Gastrocnemius medialis (tissue), 4 donors: Measurements from ENCODE around the gene SRPK2.
"Not testable (repeated sequence)": the region's sequence is repeated elsewhere in the genome, so short reads cannot be mapped to it uniquely, and the experiment has no call there.

Experiments used
- CTCF ChIP-seq, 5 experiments: fragments of 450-650 bp in 3 of 5; fragments of 200-600 bp in 2 of 5; sonication (generic) in 2 of 5; IDR thresholded peaks in 4 of 5; conservative IDR thresholded peaks in 1 of 5; 1 replicate in 4 of 5; 2 replicates in 1 of 5; pipeline ENCODE4 v1.5.1; 2016 to 2019; ENCODE audit warnings: antibody characterized with exemption in 5 of 5, mild to moderate bottlenecking in 3 of 5, moderate library complexity in 3 of 5
- POLR2A ChIP-seq, 2 donors: fragments of 450-650 bp; IDR thresholded peaks; one replicate each; pipeline ENCODE4 v1.6.1; 2017; ENCODE audit warnings: antibody characterized with exemption in 2 of 2, mild to moderate bottlenecking in 2 of 2, moderate library complexity in 2 of 2

DNA sequence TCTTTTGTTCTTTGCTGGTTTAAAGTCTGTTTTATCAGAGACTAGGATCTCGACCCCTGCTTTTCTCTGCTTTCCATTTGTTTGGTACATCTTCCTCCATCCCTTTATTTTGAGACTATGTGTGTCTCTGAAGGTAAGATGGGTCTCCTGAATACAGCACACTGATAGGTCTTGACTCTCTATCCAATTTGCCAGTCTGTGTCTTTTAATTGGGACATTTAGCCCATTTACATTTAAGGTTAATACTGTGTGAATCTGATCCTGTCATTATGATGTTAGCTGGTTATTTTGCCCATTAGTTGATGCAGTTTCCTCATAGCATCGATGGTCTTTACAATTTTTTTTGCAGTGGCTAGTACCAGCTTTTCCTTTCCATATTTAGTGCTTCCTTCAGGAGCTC is 28.6 kb downstream of the SRPK2 start:
- not testable (repeated sequence) for TF ChIP-seq CTCF (IDR thresholded peaks at IDR 0.05 in 4 of 5, conservative IDR thresholded peaks at IDR 0.05 in 1 of 5); POLR2A (IDR thresholded peaks at IDR 0.05)
